ENCODE results near the gene OPN3. TPM values are rescaled to one million over a fixed set of nuclear protein-coding genes. Genes with fewer than 3 reads are reported as not detected.

OPN3 gene
- total RNA-seq, 1 donor from 2014 or later: 14.4 TPM

GRCh38 chr1:241603731-241604245, 36.4 kb downstream of the OPN3 start:
- DNase-seq (ENCODE audit: low spot score in 2 of 2, unreplicated experiment in 2 of 2): no peak
- H3K36me3 Mint-ChIP-seq: peaks cover 13% of the 10 kb centered on the region
- H3K27me3 Mint-ChIP-seq (ENCODE audit: low read depth): no peaks in the 10 kb centered on the region
- H3K9me3 Mint-ChIP-seq: no peaks in the 10 kb centered on the region
- no peak for TF ChIP-seq CTCF (IDR thresholded peaks at IDR 0.05; ENCODE audit: unreplicated experiment)
- no peak overlapping the region for H3K27ac Mint-ChIP-seq
- H3K4me3 Mint-ChIP-seq: no peak overlapping the region
- H3K4me1 Mint-ChIP-seq: no peaks in the 10 kb centered on the region

- Mint-ChIP-seq H3K27ac (no peak overlapping the region), H3K27me3 (ENCODE audit: low read depth) (no peaks in the 10 kb centered on the region), H3K4me1 (no peaks in the 10 kb centered on the region), H3K36me3 (peaks cover 13% of the 10 kb centered on the region), H3K9me3 (no peaks in the 10 kb centered on the region), H3K4me3 (no peak overlapping the region)
- no peak for DNase-seq (ENCODE audit: low spot score in 2 of 2, unreplicated experiment in 2 of 2)
- TF ChIP-seq CTCF (IDR thresholded peaks at IDR 0.05; ENCODE audit: unreplicated experiment): no peak
Observed at GRCh38 chr1:241600496-241600901, 39.7 kb downstream of the OPN3 start.

GRCh38 chr1:241598249-241598648, 41.9 kb downstream of the OPN3 start:
- Mint-ChIP-seq H3K27ac (no peak overlapping the region), H3K4me1 (no peaks in the 10 kb centered on the region), H3K27me3 (ENCODE audit: low read depth) (no peaks in the 10 kb centered on the region), H3K9me3 (no peaks in the 10 kb centered on the region), H3K4me3 (no peak overlapping the region), H3K36me3 (peaks cover 21% of the 10 kb centered on the region)
- no peak for DNase-seq (ENCODE audit: low spot score in 2 of 2, unreplicated experiment in 2 of 2)
- no peak for TF ChIP-seq CTCF (IDR thresholded peaks at IDR 0.05; ENCODE audit: unreplicated experiment)

- H3K36me3 Mint-ChIP-seq: peaks cover 14% of the 10 kb centered on the region
- H3K4me1 Mint-ChIP-seq: peaks cover 8% of the 10 kb centered on the region
- no peaks in the 10 kb centered on the region for H3K9me3 Mint-ChIP-seq
- no peak overlapping the region for H3K27ac Mint-ChIP-seq
- H3K4me3 Mint-ChIP-seq: no peak overlapping the region
- TF ChIP-seq CTCF (IDR thresholded peaks at IDR 0.05; ENCODE audit: unreplicated experiment): no peak
- H3K27me3 Mint-ChIP-seq (ENCODE audit: low read depth): no peaks in the 10 kb centered on the region
- no peak for DNase-seq (ENCODE audit: low spot score in 2 of 2, unreplicated experiment in 2 of 2)
Observed at GRCh38 chr1:241596633-241597032, 43.5 kb downstream of the OPN3 start.

- peaks cover 8% of the 10 kb centered on the region for H3K36me3 Mint-ChIP-seq
- no peaks in the 10 kb centered on the region for H3K9me3 Mint-ChIP-seq
- TF ChIP-seq CTCF (IDR thresholded peaks at IDR 0.05; ENCODE audit: unreplicated experiment): no peak
- no peak overlapping the region for H3K4me3 Mint-ChIP-seq
- H3K27ac Mint-ChIP-seq: no peak overlapping the region
- H3K4me1 Mint-ChIP-seq: peaks cover 26% of the 10 kb centered on the region
- no peak for DNase-seq (ENCODE audit: low spot score in 2 of 2, unreplicated experiment in 2 of 2)
- no peaks in the 10 kb centered on the region for H3K27me3 Mint-ChIP-seq (ENCODE audit: low read depth)
Observed at GRCh38 chr1:241593186-241593585, 47.0 kb downstream of the OPN3 start.
